ENCODE data around the gene COX8A.
"Not testable (repeated sequence)": the region's sequence is repeated elsewhere in the genome, so short reads cannot be mapped to it uniquely, and the experiment has no call there.

COX8A gene

GRCh38 chr11:63969461-63969860 is 5.0 kb upstream of the COX8A start:
- DNase-seq (ENCODE audit: low read depth in 1 of 2, low spot score in 1 of 2) = no peak

- DNase-seq (ENCODE audit: low read depth in 1 of 2, low spot score in 1 of 2) = no peak
These were observed 3.5 kb upstream of the COX8A start for GRCh38 chr11:63970902-63971301.

GRCh38 chr11:63973912-63974258 is 535 bp upstream of the COX8A start:
- not testable (repeated sequence) for DNase-seq (ENCODE audit: low read depth in 1 of 2, low spot score in 1 of 2)

- no peak for DNase-seq (ENCODE audit: low read depth in 1 of 2, low spot score in 1 of 2)
These were observed 4.3 kb downstream of the COX8A start for GRCh38 chr11:63978551-63979239.

DNA sequence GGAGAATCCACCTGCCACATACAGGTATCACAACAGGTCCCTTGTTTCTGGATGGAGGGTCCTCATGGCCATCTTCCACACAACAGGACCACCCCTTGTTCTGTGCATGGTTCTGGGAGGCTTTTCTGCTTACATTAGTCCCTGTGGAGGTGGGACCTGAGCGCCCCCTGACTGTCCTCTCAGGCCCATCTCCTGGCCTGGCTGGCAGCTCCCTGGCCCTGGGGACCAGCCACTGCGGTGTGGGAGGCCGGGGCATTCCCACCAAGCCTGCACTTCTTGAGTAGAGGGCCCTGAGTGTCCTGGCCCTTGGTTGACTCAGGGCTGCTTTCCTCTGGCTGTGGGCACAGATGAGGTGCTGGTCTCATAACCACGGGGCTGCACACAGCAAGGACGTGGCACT is 5.0 kb downstream of the COX8A start:
- DNase-seq (ENCODE audit: low read depth in 1 of 2, low spot score in 1 of 2) = no peak

- peak in 1 of 2 donors; percentile 54 for DNase-seq (ENCODE audit: low read depth in 1 of 2, low spot score in 1 of 2)
These were observed 11.4 kb downstream of the COX8A start for GRCh38 chr11:63985812-63986155.

DNA sequence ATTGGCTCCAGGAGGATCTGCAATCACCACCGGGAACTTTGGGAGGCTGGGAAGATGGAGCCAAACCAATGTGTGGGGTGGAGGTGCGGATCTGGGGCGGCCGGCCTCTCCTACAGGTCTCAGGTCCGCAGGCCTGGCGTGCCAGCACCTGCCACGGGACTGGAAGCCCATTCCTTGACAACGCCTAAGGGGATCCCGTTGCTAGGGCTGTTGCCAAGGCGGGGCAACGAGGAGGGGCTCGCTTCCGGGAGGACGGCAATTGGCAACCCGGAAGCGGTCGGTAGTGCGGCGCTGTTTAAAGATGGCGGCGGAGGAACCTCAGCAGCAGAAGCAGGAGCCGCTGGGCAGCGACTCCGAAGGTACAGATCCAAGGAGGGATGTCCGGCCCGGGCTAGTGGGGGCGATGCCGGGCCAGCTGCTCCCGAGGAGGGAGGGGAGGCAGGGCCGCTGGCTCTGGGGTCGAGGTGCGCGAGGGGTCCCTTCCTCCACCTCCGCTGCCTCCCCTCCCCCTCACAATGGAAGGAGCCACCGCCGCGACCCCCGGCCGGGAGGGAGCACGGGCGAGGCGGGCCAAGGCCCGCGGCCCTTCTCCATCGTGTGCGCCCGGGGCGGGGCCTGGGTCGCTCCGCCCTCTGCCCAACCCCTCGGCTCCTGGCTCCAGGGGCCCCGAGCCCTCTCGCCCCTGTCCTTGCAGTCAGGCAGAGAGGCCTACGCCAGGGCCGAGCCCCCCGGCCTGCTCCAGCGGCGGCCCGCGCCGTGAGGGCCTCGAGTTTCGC is 11.9 kb downstream of the COX8A start, which contains the start of gene OTUB1:
TSS of gene OTUB1 (plus strand) at position 283 of the 776 bp plus-strand sequence. CDS start at position 302, 19 bp downstream.
- peak; percentile 74 to 79 for DNase-seq (ENCODE audit: low read depth in 1 of 2, low spot score in 1 of 2)

GRCh38 chr11:63986932-63987513 is 12.6 kb downstream of the COX8A start:
- no peak for DNase-seq (ENCODE audit: low read depth in 1 of 2, low spot score in 1 of 2)

GRCh38 chr11:63991558-63991957 is 17.1 kb downstream of the COX8A start:
- no peak for DNase-seq (ENCODE audit: low read depth in 1 of 2, low spot score in 1 of 2)

DNA sequence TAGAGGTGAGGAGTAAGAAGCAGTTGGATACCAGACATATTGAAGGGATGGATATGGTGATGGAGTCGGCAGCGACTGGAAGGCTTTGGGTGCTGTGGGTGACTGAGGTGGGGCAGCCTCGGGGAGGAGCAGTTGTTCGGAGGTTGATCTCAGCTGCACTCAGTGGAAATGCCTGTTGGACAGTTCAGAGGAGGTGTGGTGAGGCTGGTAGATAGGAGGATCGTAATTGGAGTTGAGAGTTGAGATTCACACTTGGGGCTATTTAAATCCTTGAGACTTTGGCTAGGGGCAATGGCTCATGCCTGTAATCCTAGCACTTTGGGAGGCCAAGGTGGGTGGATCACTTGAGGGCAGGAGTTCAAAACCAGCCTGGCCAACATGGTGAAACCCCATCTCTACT is 18.7 kb downstream of the COX8A start:
- no peak for DNase-seq (ENCODE audit: low read depth in 1 of 2, low spot score in 1 of 2)

DNA sequence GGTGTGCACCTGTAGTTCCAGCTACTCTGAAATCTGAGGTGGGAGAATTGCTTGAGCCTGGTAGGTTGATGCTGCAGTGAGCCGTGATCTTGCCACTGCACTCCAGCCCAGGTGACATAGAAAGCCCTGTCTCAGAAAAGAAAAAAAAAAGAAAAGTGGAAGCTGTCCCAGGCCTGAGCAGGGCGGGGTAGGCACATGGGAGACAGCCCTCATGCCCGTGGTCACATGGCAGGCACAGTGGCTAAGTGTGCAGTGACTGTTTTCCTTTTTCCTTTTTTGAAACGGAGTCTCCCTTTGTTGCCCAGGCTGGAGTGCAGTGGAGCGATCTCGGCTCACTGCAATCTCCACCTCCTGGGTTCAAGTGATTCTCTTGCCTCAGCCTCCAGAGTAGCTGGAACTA is 19.6 kb downstream of the COX8A start:
- DNase-seq (ENCODE audit: low read depth in 1 of 2, low spot score in 1 of 2) = no peak

- no peak for DNase-seq (ENCODE audit: low read depth in 1 of 2, low spot score in 1 of 2)
These were observed 22.1 kb downstream of the COX8A start for GRCh38 chr11:63996512-63996911.

GRCh38 chr11:63997104-63997700 is 22.8 kb downstream of the COX8A start:
- DNase-seq (ENCODE audit: low read depth in 1 of 2, low spot score in 1 of 2) = no peak

DNA sequence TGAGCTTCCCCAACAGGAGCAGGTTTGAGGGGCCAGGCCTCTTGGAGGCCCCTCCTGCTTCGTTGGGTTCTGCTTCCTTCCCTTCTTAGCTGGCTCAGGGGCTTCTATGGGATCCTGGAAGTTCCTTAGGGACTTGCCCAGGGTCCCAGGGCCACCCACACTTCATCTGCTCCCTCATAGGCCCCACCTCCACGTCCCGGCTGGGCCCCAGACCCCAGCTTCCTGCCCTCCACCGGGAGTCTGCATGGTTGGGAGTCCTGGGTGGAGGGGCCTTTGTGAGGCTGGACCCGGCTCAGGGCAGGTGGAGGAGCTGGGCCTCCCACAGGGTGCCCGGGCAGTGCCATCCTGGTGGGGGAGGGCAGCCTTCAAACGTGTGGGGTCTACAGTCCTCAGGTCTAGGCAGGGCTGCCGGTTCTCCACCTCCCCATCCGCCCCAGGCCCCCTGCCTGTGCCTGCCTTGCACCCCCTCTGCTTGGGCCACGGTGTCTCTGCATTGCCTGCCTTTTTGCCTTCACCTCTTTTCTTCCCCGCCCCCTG is 23.4 kb downstream of the COX8A start:
- DNase-seq (ENCODE audit: low read depth in 1 of 2, low spot score in 1 of 2) = no peak

- no peak for DNase-seq (ENCODE audit: low read depth in 1 of 2, low spot score in 1 of 2)
These were observed 24.3 kb downstream of the COX8A start for GRCh38 chr11:63998558-63999348.

GRCh38 chr11:63999349-64000025 is 25.1 kb downstream of the COX8A start:
- peak; percentile 30 to 54 for DNase-seq (ENCODE audit: low read depth in 1 of 2, low spot score in 1 of 2)

GRCh38 chr11:64000026-64000739 is 25.8 kb downstream of the COX8A start:
- DNase-seq (ENCODE audit: low read depth in 1 of 2, low spot score in 1 of 2) = peak; percentile 50 to 65

GRCh38 chr11:64000740-64001483 is 26.5 kb downstream of the COX8A start:
- DNase-seq (ENCODE audit: low read depth in 1 of 2, low spot score in 1 of 2) = no peak

All from activated T-helper 1 cell treated with anti-CD3 and anti-CD28 coated beads, Interleukin-2, amount 50 U/mL, for 16 hours (primary cell).